Stimulated activated CD4-positive, alpha-beta T cell treated with anti-CD3 and anti-CD28 coated beads, Interleukin-15, amount 100 ng/mL, for 48 hours (primary cell): ENCODE measurements around the gene ZNF335.
"Not testable (repeated sequence)": the region's sequence is repeated elsewhere in the genome, so short reads cannot be mapped to it uniquely, and the experiment has no call there.

Experiments
- DNase-seq, 2 donors: peaks; one replicate each; pipeline ENCODE4 v3.0.0-alpha.2; 2020; ENCODE audit warnings: low read depth in 2 of 2

Gene ZNF335

DNA sequence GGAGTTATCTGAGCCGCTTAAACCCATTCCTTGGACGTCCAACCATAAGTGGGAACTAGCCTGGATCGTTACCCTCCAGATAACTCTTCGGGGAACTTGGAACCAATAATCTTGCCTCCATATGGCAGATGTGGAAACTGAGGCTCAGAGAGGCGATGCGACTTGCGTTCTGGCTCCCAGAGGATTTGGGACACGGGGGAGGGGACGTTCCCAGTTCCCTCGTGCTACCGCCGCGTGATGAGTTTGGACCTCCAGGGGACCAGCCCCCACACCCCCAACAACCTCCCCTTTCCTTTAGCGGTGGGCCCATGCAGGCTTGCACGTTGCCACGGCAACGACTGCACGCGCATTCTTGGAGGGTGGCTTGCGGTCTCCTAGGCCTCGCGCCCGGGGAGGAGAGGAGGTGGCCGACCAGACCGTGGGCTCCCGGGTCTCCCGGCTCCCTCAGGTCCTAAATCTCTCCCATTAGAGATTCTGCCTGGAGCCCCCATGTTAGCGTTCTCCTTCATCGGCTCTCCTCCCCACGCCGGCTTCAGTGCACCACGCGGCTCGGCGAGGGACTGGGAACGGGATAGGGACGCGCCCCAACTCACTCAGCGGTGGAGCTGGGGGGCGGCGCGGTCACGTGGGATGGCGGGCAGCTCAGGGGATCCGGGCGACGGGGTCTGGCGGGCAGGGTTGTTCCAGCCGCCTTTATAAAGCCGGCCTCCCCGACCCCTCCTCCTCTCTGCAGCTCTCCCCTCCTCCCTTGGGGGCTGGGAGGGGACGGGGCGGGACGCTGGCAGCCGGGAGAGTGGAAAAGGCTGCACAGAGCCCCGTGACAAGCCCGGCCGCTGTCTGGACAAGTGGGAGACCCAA is 60.3 kb downstream of the ZNF335 start, which contains the start of gene PLTP:
Gene PLTP (minus strand): TSS at position 670 of the 858 bp plus-strand sequence. CDS start 703 bp downstream, outside the sequence.
- DNase-seq: no peak

DNA sequence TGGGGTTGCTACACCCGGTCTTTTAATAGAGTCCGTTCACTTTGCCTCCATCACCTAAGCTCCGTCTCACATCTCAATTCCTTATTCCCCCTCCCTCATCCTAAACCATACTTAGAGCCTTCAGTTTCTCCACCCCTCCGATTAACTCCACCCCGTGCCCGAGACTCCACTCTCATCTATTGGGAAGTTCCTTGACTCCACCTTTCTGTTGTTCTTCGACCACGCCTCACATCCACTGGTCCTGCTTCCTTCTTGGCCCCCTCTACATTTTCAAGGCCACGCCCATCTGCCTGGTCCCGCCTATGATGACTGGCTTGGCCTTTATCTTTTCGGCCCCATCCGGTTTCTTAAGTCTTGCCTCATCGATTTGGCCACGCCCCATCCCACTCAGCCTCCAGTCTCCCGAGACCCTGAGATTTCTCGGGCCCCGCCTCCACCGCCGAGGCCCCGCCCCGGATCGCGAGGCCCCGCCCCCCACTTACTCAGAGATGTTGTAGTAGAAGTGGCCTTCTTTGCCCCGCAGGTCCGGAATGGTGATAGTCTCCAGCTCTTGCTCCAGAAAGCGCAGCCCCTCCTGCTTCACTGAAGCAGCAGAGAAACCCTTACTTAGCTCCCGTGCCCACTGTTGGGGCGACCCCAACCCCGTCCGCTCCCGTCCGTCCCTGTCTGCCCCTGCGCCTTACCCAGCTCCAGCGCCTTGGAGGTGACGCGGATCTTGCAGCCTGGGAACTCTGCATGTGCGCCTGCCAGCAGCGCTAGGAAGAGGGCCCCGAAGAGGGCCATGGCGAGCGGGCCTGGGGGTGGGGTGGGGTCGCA is 61.1 kb downstream of the ZNF335 start:
- DNase-seq: peak; percentile 93 to 97

DNA sequence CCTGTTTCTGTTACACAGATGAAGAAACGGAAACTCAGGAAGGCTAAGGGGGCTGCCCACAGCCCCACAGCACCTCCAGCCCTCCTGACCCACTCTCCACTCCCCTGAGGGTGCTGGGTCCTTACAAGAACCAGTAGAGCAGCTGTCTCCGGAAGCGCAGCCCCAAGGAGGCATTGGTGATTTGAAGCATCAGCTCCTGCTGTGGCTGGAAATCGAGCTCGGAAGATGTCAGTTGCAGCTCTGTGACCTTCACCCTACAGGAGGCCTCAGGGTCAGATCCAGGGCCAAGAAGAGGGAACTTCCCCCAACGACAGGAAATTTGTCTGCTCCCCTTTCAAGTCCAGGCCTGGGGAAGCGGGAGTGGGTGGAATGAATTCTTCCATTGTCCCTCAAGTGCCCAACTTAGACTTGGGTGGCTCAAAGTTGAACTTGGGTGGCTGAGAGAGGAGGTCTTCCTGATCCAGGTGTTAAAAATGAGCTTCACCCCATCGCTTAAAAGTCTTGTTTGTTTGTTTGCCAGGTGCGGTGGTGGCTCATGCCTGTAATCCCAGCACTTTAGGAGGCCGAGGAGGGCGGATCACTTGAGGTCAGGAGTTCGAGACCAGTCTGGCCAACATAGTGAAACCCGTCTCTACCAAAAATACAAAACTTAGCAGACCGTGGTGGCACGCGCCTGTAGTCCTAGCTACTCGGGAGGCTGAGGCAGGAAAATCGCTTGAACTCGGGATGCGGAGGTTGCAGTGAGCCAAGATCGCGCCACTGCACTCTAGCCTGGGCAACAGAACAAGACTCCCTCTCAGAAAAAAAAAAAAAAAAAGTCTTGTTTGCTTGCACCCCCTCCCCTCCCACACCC is 62.0 kb downstream of the ZNF335 start:
- DNase-seq: no peak

DNA sequence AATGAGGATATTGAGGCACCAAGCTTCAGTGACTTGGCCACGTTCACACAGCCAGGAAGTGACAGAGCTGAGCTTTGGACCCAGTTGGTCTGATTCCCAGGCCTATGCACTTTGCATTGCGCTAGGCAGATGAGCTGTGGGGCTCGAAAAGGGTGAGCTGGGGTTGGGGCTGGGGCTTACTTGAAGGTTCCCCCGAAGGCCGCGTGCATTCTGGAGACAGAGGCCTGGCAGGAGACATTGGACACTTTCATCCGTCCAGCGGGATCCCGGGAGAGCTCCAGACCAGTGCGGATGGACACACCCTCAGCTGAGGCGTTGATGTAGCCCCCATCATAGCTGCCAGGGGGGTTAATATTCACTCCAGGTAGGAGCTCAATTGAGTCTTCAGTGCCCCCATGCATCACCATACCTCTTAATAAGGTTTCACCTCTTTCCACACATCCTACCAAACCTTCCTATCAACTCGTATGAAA is 62.6 kb downstream of the ZNF335 start:
- DNase-seq: no peak

DNA sequence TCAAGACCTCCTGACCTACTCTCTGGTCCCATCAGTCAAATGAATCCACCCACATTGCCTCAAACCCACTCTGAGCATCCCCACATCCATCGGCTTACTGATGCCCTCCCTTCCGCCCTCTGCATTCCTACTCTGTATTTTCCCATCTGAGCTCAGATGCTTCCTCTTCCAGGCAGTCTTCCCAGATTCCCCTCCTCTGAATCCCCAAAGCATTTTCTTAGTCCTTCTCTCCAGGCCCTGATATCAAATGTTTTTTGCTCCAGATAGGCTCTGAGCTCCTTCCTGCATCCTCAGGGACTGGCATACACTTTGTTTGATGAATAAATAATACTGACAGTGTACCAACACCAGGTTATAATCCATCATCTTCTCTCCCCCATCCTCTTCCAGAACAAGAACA is 63.9 kb downstream of the ZNF335 start:
- DNase-seq: no peak

DNA sequence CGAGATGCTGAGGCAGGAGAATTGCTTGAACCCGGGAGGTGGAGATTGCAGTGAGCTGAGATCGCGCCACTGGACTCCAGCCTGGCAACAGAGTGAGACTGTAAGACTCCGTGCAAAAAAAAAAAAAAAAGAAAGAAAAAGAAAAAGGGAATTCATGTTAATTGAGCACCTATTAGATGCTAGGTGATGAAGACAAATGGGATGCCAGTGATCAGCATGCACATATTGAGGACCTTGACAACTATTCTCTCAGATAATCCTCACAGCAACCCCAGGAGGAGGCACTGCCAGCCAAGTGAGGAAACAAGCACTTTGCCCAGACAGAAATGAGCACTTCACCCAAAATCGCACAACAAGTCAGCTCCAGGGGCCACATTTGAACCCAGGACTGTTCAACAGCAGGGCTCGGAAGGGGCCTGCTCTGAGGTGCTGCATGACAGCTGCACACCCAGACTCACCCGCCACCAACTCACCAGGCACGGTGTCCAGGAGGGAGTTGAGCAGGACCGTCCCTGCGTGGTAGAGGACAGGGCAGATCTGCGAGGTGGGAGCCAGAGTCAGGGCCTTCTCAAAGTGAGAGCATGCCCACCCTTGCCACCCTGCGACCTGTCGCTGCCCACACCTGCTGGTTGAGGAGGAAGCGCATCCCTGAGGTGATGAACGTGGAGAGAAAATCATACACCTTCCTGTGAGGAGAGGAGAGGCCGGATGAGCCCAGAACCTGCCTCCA is 64.6 kb downstream of the ZNF335 start:
- DNase-seq: no peak

DNA sequence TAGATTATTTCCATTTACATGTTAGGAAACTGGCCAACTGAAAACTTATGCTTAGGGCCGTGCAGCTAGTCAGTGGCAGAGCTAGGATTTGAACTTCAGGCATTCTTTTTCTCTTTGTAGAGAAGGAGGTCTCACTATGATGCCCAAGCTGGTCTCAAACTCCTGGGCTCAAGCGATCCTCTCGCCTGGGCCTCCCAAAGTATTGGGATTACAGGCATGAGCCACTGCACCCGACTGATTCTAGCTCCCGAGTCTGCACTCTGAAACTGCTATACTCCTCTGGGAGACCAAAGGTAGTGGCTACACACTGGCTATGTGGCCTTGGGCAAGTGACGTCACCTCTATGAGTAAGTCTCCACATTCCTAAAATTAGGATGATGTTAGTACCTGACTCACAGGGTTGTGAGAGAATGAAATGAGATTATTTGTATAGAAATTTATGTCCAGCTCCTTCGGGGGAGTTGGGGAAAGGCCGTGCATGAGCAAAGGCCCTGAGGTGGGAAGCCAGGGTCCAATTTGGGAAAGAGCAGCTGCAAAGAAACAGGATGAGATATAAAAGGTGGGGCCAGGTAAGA is 66.4 kb downstream of the ZNF335 start:
- no peak for DNase-seq

DNA sequence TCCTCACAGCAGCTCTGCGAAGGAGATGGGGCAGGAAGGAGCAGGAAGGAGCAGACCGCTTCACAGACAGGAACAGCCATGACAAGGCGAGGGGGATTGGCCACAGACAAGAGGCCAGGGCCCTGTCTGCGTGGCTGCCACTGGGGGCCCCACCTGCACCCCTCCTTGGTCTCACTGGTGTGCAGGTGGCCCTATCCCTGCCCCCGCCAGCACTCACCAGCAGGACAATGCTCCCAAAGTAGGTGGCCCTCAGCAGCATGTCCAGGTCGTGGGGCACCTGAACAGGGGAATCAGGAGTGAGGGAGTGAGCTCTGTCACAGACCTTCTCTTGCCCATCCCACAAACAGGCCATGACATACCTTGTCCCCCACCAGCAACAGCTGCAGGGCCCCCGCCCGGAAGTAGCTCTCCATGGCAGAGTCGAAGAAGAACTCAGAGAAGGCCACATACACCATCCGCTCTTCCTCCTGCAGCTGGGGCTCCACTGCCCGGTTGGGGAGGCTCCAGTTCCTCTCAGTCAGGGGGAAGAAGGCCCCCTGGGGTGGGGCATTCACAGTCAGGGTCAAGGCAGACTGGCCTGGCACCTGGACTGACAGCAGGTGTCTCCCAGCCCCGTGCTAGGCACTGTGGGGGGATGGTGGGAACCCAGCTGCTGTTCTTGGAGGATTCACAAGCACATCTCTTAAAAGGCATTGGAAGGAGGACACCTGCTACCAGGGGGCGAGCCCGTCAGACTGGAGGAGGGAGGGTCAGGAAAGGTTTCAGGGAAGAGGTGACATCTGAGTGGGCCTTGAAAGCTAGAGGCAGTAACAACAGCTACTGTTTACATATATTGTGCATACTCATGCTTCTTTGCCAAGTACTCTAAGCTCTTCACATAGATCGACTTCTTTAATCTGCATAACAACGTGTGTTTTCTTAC is 67.2 kb downstream of the ZNF335 start:
- no peak for DNase-seq

DNA sequence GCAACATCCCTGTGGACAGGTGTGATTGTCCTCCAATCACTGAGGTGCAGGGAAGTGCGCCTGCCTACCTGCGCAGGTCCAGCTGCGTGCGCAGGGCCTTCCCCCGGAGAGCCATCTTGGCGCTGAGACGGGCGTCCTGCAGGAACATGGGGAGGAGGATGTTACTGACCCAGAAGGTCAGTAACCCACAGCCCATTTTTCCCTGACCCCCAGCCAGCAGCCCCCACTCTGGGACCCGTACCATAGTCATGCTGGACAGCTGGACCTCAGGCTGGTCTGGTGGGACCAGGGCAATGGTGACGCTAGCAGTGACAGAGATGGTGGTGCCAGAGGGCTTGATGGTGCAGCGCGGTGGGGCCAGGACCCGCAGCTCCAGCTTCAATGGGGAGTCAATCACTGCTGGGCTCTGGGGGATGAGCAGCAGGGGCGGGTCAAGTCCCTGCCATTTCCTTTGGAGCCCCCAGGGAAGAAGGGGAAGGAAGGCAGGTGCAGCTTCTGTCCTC is 69.8 kb downstream of the ZNF335 start:
- DNase-seq: no peak

DNA sequence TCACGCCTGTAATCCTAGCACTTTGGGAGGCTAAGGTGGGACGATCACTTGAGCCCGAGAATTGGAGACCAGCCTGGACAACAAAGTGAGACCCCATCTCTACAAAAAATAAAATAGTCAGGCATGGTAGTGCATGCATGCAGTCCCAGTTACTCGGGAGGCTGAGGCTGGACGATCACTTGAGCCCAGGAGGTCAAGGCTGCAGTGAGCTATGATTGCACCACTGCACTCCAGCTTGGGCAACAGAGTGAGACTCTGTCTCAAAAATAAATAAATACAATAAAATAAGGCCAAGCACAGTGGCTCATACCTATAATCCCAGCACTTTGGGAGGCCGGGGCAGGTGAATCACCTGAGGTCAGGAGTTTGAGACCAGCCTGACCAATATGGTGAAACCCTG is 70.7 kb downstream of the ZNF335 start:
- DNase-seq: not testable (repeated sequence)

DNA sequence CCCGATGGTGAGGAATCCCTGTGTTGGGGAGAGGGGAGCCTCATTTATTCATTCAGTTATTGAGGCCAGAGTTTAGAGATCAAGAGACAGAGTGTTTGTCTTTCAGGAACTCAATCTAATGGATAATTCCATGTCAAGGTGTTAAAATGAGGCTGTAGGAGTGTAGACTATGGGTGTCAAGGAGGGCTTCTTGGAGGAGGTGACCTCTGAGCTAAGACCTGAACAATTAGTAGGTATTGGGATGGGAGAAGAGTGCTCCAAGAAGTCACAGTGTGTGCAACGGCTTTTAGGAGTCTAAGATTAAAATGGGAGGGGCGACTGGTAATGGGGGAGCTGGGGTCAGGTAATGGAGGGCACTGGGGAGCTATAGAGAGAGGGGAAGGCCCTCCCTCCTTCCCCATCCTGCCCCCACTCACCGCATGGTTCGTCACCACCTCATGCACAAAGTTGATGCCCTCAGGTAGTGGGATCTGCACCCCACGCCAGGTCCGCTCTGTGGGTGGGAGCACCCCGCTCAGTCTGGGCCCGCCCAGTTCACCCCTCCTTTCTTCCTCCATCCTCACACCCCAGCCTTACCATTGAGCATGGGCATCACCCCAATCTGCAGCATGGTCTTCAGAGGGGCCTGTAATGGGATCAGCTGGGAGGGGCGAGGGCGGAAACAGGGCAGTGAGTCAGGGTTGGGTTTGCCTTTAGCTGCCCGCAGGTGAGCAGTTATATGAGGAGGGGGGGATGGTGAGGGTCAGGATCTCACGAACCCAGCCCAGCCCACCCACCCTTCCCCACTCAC is 72.8 kb downstream of the ZNF335 start:
- DNase-seq: no peak
